HG03575 (cell line): ENCODE measurements around the gene ATG4B.

Experiments used
- ATAC-seq: cut with Tn5 transposase; IDR thresholded peaks from one replicate; pipeline ENCODE4 v1.9.1; 2021; ENCODE audit not compliant: unreplicated experiment, insufficient number of reproducible peaks, low FRiP score; ENCODE audit errors: extremely low read depth

The ATG4B gene

DNA sequence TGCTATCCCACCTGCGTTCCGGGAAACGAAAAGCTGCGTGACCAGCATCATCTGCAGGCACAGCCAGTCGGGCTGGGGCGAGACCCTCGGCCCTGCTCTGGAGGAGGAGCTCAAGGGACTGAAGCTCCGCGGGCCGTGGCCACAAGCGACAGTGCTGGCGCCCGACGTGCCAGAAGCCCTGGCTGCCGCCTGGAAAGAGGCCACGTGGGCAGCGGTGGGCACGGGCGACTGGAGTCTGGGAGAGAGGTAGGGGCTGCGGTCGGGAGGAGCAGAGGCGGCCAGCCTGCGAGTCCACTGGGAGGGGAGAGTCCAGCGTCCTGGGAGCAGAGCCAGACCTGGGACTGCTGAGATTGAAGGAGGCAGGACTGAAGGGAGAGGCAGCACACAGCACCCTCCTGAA is 39.9 kb downstream of the ATG4B start:
- no peak for ATAC-seq

DNA sequence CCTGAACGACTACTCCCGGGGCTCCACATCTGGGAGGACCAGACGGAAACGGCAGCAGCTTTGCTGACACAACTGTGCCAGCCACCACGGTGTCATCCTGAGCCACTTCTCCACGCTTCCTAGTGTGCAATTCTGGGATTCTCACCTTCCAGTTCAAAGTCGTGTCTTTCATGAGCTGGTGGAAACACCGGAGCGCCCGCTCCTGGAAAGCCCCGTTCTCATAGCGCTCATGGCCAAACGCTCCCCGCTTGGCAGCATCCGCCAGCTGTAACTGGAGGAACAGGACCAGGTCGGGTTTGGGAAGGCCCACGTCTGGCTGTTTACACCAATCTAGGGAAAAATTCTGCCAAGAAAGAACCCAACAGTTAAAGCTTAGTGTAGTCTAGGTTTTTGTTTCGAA is 40.8 kb downstream of the ATG4B start:
- ATAC-seq = no peak

DNA sequence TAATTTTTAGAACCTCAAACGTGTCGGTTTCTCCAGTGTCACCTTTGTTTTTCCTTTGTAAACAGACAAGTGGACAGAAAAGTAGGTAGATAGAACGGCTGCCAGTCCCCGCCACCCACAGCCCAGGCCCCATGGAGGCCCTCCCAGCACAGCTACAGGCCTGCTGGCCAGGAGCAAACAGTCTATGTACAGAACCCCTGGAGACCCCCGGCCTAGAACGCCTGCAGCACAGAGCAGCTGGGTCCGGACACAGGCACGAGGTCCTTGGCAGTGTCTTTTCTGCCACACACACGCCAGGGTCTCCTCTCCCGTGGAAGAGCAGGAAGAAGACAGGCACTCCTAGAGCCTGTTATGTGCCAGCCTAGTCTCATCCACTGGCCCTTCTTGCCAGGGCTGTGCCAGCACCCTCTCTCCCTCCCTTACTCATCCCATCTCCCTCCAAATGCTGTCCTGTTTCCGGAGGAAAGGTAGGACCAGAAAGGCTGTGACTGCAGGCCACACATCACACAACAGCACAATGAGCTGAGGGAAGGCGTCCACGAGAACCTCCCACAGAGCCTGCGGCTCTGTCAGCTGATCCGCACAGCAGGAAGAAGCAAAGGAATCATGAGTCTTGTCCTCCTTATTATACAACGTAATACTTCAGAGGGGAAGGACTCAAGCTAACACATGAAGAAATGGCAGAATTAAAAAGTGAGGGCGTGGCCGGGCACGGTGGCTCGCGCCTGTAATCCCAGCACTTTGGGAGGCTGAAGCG is 41.5 kb downstream of the ATG4B start:
- no peak for ATAC-seq

DNA sequence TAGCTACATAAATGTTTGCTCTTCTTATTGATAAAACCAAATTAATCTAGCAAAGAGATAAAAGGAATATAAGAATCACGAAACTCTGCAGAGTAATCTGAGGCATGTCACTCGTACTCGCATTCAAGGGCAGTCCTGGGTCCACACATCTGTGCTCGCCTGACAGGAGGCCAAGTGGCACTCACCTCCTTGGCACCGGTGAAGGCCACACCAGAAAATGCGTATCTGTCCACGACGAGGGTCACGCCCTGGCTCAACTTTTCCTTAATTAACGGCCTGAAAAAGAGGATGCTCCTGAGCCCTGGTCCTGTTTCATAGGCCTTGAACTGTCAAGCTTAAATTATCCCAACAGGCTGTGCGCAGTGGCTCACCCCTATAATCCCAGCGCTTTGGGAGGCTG is 42.6 kb downstream of the ATG4B start:
- no peak for ATAC-seq

DNA sequence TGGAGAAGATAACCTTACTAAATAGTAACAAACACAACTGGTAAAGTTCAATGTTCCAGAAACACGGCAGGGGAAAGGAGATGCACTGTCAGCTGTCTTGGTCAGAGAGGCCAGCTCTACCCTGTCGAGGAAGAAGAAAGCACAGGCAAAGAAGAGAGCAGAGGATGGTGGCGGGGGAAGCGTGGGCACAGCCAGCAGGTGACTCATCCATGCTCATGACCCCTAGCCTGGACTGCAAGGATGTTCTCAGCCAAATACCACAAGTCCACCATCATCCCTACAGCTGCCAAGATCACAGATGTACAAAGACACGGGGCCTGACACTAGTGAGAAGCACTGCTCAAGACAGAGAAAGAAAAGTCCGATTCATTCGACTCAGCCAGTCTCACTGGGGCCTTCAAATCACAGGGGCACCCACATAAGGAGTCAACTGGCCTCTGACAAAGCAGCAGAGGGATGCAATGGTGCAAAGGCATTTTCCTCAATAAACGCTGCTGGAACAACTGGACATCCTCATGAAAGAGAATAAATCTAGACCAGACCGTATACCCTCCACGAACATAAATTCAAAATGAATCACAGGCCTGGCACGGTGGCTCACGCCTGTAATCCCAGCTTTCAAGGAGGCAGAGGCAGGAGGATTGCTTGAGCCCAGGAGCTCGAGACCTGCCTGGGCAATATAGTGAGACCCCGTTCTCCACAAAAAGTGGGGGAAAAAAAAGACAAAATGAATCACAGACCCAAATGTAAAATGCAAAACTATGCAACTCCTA is 43.5 kb downstream of the ATG4B start:
- no peak for ATAC-seq

DNA sequence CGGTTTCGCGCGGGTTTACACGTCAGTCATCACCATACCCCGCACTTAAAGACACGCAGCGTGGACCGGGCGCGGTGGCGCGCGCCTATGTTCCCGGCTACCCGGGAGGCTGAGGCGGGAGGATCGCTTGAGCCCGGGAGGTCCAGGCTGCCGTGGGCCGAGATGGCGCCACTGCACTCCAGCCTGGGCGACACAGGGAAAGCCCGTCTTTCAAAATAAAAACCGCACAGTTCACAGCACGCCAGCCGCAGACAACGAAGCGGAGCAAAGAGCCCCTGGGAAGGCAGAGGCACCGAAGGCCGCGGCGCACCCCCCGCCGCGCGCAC is 48.8 kb downstream of the ATG4B start:
- ATAC-seq = no peak

DNA sequence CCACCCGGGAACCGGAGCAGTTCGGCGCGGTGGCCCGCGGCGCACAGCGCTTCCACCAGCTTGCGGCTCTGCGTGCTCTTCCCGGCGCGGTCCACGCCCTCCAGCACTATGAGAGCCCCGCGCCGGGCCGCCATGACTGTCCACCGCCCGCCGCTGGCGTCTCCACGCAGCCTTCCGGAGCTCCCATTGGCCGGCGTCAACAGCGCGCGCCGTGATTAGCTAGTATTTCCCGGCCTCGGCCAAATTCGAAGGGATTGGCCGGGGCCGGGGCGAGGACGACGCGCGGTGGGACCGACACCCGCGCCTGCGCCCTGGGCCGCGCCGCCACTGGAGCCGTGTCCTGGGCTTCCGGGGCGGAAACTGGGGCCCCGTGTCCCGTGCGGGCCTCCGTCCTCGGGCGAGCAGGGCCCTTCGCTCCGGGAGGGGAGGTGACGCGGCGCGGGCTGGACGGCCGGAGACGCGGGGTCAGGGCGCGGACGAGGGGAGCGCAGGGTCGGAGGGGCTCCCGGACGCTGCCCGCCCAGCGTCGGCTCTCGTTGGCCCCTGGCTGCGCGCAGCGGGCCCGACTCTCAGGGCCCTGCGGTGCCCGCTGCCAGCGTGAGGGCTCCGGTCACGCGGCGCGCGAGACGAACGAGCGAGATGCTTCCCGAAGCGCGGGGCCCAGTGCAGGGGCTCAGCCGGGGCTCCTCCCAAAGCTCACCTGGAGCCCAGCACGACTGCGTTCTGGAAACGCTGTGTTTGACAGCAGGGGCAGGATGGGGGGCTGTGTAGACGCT is 49.3 kb downstream of the ATG4B start, which contains the start of gene DTYMK:
TSS of gene DTYMK (minus strand) at position 166 of the 776 bp plus-strand sequence. CDS start at position 134, 32 bp downstream.
- no peak for ATAC-seq

DNA sequence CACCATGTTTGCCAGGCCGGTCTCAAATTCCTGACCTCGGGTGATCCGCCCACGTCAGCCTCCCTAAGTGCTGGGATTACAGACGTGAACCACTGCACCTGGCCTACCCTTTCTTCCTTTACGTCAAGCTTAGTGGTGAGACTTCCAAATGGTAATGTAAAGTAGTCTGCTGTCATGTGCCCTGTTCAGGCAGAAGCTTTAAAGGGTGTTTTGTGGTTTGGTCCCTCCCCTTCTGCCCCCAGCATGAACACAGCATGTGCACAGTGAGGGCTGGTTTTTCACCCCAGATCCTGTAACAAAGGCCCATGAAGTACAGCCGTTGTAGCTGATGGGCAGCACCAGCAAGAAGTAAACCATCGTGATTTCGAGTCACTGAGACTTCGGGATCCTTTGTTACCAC is 51.8 kb downstream of the ATG4B start:
- no peak for ATAC-seq

DNA sequence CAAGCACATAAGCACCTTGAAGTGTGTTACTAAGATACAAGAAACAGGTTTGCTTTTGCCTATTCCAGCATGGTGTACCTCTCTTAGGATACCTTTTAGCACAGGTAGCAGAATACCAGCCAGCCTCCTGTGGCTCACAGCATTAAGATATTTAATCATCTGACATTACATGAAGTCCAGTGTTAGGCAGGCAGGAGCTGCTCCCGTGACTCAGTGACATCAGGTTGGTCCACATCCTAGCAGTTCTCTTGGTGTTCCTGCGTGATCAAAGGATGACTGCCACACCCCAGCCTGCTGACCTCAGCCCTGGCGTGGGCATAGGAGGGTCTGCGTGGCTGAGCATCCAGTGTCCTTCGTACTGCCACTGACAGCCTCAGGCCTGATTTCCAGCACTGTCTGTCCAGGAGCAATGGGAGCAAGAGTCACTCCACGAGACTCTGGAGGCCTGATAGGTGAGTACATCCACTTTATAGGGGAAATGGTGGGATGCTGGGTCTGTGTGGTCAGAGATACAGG is 52.8 kb downstream of the ATG4B start:
- no peak for ATAC-seq

DNA sequence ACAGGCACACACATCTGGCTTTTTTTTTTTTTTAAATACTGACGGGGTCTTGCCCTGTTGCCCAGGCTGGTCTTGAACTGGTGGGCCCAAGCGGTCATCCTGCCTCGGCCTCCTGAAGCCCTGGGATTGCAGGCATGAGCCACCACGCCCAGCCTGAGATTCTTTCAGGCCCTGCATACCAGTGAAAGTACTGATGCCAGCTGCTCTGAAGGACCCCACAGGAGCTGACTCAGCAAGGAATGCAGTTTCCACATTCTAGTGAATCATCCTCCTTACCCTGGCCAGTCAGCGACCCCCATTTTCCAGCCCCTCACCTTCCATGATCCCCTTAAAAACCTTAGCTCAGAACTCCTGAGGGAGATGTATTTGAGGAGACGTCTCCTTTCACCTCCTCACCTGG is 55.0 kb downstream of the ATG4B start:
- ATAC-seq = no peak

DNA sequence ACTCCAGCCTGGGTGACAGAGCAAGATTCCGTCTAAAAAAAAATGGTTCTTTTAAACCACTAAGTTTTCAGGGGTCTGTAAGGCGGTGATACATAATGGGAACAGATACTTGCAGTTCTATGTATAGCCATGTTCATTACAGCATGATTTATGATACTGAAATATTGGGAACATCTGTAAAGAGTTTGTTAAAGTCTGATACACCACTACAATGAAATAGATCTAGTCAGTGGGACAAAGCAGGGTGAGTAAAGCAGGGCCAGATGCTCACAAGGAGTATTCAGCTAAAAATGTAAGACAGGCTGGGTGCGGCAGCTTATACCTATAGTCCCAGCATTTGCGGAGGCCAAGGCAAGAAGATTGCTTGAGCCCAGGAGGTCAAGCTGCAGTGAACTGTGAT is 58.2 kb downstream of the ATG4B start:
- no peak for ATAC-seq

DNA sequence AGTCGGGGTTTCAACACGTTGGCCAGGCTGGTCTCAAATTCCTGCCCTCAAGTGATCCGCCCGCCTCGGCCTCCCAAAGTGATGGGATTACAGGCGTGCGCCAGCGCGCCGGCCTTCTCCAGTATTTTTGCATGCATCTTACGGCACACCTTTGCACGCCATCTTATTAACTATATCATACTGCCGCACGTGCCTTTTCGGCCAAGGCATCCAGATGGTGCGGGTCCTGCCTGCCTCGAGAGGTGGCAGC is 63.6 kb downstream of the ATG4B start:
- no peak for ATAC-seq

DNA sequence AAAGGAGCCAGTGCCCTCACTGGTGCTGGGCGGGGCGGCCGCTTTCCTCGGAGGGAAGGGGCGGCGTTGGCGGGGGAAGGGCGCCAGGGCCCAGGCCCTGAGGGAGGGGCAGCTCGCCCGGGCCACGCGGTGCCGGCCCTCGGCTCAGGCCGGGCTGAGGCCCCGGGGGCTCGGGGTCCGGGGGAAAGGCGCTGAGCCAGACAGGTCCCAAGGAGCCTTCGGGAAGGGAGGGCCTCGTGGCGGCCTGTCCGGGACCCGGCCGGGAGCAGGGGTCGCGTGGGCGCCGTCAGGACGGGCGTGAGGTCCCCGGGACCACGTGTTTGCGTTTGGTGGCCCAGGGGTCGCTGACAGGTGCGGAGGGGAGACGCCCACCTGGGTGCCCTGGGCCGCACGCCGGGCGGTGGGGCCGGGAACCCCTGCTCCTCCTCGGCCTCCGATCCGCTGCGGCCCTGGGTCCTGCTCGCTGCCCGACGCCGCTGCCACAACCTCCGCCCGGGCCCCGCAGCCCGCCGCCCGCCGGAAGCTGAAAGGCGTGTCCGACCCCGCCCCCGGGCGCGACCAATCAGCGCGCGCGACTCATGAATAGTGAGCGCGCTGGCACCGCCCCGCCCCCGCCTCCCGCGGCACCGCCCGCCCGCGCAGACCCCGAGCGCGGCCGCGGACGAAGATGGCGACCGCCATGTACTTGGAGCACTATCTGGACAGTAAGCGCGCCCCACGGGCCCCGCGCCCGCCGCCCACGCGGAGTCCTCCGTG is 64.1 kb downstream of the ATG4B start, which contains the start of gene ING5:
TSS of gene ING5 (plus strand) at position 641 of the 756 bp plus-strand sequence. CDS start at position 668, 27 bp downstream.
- ATAC-seq = peak; percentile 13

DNA sequence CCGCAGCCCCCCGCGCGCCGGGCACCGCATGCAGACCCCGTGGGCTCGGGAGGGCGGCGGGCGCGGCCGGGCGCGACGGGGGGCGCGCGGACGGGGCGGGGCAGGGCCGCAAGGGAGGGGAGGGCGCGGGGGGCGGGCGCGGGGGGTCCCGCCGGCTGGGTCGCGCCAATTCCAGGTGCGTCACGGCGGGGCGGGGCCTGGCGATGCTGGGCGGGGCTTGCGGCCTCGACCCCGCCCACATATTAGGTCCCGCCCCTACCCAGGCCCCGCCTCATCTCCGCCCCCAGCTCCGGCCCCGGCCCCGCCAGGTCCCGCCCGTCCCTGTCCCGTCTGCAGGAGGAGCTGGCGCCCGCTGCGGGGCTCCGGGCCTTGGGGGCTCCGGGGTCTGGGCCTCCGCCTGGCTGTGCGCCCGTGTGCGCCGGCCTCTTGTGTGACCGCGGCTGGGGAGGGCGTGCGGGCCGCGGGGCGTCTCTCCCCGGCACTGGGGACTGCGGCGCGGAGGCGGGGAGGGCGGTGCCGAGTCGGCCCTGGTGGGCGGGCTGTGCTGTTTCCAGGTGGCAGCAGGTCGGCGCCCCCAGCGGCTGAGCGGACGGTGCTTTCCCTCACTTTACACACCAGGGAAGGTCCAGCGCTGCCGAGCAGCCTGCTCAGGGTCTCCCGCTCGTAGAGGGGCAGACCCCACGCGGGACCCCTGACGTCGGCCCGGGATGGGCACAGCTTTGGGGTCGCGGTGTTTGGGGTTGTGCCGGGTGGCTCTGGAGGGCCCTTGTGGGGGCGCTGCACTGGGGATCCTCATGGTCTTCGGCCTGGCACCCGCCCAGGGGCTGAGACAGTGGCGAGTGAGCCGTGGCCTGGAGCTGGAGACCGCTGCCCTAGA is 64.9 kb downstream of the ATG4B start:
- ATAC-seq = peak; percentile 32

DNA sequence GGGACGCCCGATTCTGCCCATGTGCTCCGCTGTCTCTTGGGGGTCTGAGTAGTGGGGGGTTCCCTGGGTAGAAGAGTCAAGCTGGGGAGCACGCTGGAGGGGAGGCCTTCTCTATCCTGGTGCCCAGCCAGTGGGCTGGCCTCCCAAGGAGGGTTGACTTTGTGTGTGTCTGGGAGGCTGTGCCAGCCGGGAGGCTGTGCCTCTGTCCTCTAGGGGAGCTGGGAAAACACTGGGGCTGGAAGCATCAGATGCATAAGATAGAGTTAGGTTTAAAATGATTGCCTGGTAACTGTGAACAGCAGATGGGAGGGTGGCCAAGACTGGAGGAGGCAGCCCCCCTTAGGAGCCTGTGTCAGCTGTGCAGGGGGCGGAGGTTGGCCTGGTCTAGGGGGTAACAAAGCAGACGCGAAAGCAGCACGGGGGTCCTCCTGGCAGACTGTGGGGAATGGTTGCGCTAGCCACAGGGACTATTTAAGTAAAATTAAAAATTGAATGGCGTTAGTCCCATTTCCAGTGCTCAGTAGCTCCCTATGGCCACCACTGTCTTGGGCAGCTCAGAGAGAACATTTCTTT is 65.6 kb downstream of the ATG4B start:
- no peak for ATAC-seq

DNA sequence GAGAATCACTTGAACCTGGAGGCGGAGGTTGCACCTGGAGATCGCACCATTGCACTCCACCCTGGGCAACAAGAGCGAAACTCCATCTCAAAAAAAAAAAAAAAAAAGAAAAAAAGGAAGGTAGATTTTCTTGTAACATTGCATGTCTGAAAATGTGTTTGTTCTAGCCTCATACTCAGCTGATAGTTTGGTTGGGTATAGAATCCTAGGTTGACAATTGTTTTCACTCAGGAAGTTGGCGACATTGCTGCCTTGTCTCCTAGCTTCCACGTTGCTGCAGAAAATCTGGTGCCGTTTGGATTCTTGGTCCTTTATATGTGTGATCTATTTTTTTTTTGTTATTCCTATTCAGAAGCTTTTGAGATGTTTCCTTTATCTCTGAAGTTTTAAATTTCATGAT is 69.0 kb downstream of the ATG4B start:
- no peak for ATAC-seq

DNA sequence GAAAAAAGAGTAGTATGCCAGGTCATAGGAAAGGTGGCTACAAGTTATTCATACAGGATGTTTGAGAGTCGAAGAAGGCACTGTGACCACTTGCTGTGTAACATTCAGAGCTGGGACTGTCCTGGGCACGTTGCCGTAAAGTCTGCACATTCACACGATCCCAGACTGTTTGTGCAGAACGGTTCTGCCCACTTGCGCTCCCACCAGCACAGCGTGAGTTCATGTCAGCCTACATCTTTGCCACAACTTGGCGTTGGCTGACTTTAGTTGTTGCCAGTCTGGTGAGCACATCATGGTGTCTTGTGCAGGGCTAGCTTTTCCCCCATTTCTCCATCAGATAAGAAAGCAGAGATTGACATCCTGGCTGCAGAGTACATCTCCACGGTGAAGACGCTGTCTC is 71.4 kb downstream of the ATG4B start:
- no peak for ATAC-seq

DNA sequence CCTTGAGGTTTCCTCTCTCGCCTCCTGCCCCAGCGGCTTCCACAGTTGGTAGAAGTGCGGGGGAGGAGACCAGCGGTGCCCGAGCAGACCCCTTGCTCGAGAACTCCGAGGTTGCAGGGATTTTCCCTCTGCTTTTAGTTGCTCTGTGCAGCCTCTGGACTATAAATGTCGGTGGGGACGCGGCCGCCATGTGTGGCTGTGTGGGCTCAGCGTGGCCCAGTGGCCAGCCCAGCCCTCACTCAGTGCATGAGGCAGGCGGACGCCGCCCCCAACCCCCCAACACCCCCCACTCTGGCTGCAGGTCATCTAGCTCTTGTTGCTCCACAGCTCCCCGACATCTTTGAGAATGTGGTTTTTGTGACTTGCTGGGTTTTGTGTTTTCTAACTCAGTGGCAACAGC is 81.6 kb downstream of the ATG4B start:
- ATAC-seq = no peak
